Liver (tissue), 9 donors: ENCODE data around the gene APOF. TPM values are rescaled to one million over a fixed set of nuclear protein-coding genes. Genes with fewer than 3 reads are reported as not detected.

Experiments used
- DNase-seq: peaks from one replicate; pipeline ENCODE4 v3.0.0-alpha.2; 2017; ENCODE audit warnings: low spot score
- H3K27ac ChIP-seq, 2 donors: one replicate each; pipeline ENCODE4 v1.7.0; 2013; ENCODE audit warnings: inconsistent platforms in 2 of 2, low read length in 2 of 2, control low read depth in 1 of 2, low read depth in 1 of 2, mild to moderate bottlenecking in 1 of 2
- H3K27me3 ChIP-seq, 4 donors: one replicate each; pipeline versions ENCODE4 v1.6.1 to v1.7.0; 2013; ENCODE audit warnings: low read length in 3 of 4, inconsistent platforms in 1 of 4, mild to moderate bottlenecking in 1 of 4, moderate library complexity in 1 of 4; ENCODE audit not compliant: control insufficient read depth in 4 of 4, insufficient read depth in 4 of 4
- H3K36me3 ChIP-seq, 4 donors: one replicate each; pipeline versions ENCODE4 v1.6.1 to v1.7.0; 2013; ENCODE audit warnings: low read length in 3 of 4, mild to moderate bottlenecking in 3 of 4, low read depth in 1 of 4, moderate library complexity in 1 of 4; ENCODE audit not compliant: control insufficient read depth in 4 of 4, insufficient read depth in 3 of 4
- H3K4me1 ChIP-seq, 4 donors: one replicate each; pipeline versions ENCODE4 v1.6.1 to v1.7.0; 2013; ENCODE audit warnings: low read length in 3 of 4, mild to moderate bottlenecking in 3 of 4, moderate library complexity in 1 of 4; ENCODE audit not compliant: control insufficient read depth in 4 of 4, insufficient read depth in 4 of 4
- H3K4me3 ChIP-seq, 3 donors: one replicate each; pipeline versions ENCODE4 v1.6.1 to v1.7.0; 2013; ENCODE audit warnings: low read length in 3 of 3, control low read depth in 1 of 3, low read depth in 1 of 3, mild to moderate bottlenecking in 1 of 3
- H3K9ac ChIP-seq, 2 donors: one replicate each; pipeline ENCODE4 v1.7.0; 2013; ENCODE audit warnings: low read length in 2 of 2, mild to moderate bottlenecking in 2 of 2, moderate library complexity in 2 of 2, control low read depth in 1 of 2, low read depth in 1 of 2
- H3K9me3 ChIP-seq, 4 donors: one replicate each; pipeline versions ENCODE4 v1.6.1 to v1.7.0; 2013; ENCODE audit warnings: low read length in 3 of 4; ENCODE audit not compliant: control insufficient read depth in 4 of 4
- ATF3 ChIP-seq: IDR thresholded peaks from 2 replicates; pipeline ENCODE4 v1.6.1; 2016; ENCODE audit warnings: antibody characterized with exemption
- FOXA2 ChIP-seq: IDR thresholded peaks from 2 replicates; pipeline ENCODE4 v1.6.1; 2016; ENCODE audit warnings: antibody characterized with exemption
- GABPA ChIP-seq, 2 donors: IDR thresholded peaks in 1 of 2; conservative IDR thresholded peaks in 1 of 2; 2 replicates each; pipeline ENCODE4 v1.6.1; 2016; ENCODE audit warnings: antibody characterized with exemption in 2 of 2, mild to moderate bottlenecking in 1 of 2, moderate library complexity in 1 of 2
- HNF4A ChIP-seq, 2 donors: conservative IDR thresholded peaks; 2 replicates each; pipeline ENCODE4 v1.6.1; 2016; ENCODE audit warnings: antibody characterized with exemption in 2 of 2, mild to moderate bottlenecking in 2 of 2
- NR2F2 ChIP-seq: IDR thresholded peaks from 2 replicates; pipeline ENCODE4 v1.6.1; 2016; ENCODE audit warnings: antibody characterized with exemption
- RAD21 ChIP-seq, 2 donors: IDR thresholded peaks; 2 replicates each; pipeline ENCODE4 v1.6.1; 2016; ENCODE audit warnings: antibody characterized with exemption in 2 of 2, mild to moderate bottlenecking in 2 of 2
- REST ChIP-seq: IDR thresholded peaks from 2 replicates; pipeline ENCODE4 v1.6.1; 2016; ENCODE audit warnings: antibody characterized with exemption, mild to moderate bottlenecking
- RXRA ChIP-seq, 2 donors: IDR thresholded peaks; 2 replicates each; pipeline ENCODE4 v1.6.1; 2017 to 2018; ENCODE audit warnings: antibody characterized with exemption in 2 of 2, mild to moderate bottlenecking in 1 of 2
- SP1 ChIP-seq: IDR thresholded peaks from 2 replicates; pipeline ENCODE4 v1.6.1; 2018; ENCODE audit warnings: antibody characterized with exemption, mild to moderate bottlenecking
- YY1 ChIP-seq: IDR thresholded peaks from 2 replicates; pipeline ENCODE4 v1.6.1; 2016; ENCODE audit warnings: antibody characterized with exemption, mild to moderate bottlenecking
- ZBTB33 ChIP-seq: IDR thresholded peaks from 2 replicates; pipeline ENCODE4 v1.6.1; 2016; ENCODE audit warnings: antibody characterized with exemption
- WGBS: extraction: QIAGEN DNeasy Blood & Tissue Kit; methylation state at CpG from one replicate; pipeline ENCODE4 v1.1.7; 2013; 5-methylcytosine and 5-hydroxymethylcytosine counted together
- polyA plus RNA-seq, 2 donors: library from polyadenylated mRNA; stranded (reverse) in 1 of 2; unstranded in 1 of 2; fragments of 200-250 nt in 1 of 2; fragments of >200 nt in 1 of 2; fragmentation: Nextera tagmentation in 1 of 2; extraction: Ambion mirVana in 1 of 2; gene quantifications; one replicate each; pipeline versions ENCODE4 v1.2.1 to v1.2.3, GENCODE V29; 2013 to 2015
- total RNA-seq, 2 donors: library from RNA; depleted of rRNA; stranded (reverse); fragments of >200 nt; gene quantifications; one replicate each; pipeline ENCODE4 v1.2.3, GENCODE V29; 2014
- donor health status: healthy.
- donor health status: healthy.
- donor health status: healthy.
- donor health status: healthy.
- donor health status: healthy.

Gene APOF
- total and polyA plus RNA-seq, 4 donors, result 11.9 to 335 (median 156) TPM

- H3K4me3 ChIP-seq, result peak overlapping the region; percentile 79 to 96 (median 89)
- H3K9me3 ChIP-seq, result no peaks in the 10 kb centered on the region
- H3K27ac ChIP-seq, result peak overlapping the region; percentile 38 to 63
- peaks cover 8 to 27% (median 24%) of the 10 kb centered on the region in 4 donors for H3K4me1 ChIP-seq
- peaks cover 11 to 25% (median 23%) of the 10 kb centered on the region in 4 donors for H3K36me3 ChIP-seq
- 4% methylated on average over 1 of the region's 1 CpG for WGBS
- peak overlapping the region; percentile 82 to 93 for H3K9ac ChIP-seq
- H3K27me3 ChIP-seq, result no peaks in the 10 kb centered on the region
- no peak for DNase-seq
- TF ChIP-seq NR2F2 (no peak), HNF4A (conservative IDR thresholded peaks at IDR 0.05) (no peak), RAD21 (IDR thresholded peaks at IDR 0.05) (peak in 1 of 2 donors; percentile 10), ZBTB33 (no peak), REST (peak; percentile 16), YY1 (no peak)
Measured at GRCh38 chr12:56358836-56359532, 3.7 kb downstream of the APOF start.

- Histone ChIP-seq H3K4me3 (no peak overlapping the region), H3K27ac (no peak overlapping the region), H3K4me1 (peaks cover 0 to 6% (median 6%) of the 10 kb centered on the region in 4 donors), H3K9ac (no peak overlapping the region), H3K36me3 (peaks cover 25 to 83% (median 77%) of the 10 kb centered on the region in 4 donors), H3K27me3 (no peaks in the 10 kb centered on the region), H3K9me3 (no peaks in the 10 kb centered on the region)
- DNase-seq, result no peak
- WGBS, result 95% methylated on average over 2 of the region's 2 CpGs
- no peak for TF ChIP-seq YY1
- no peak for TF ChIP-seq ATF3
- TF ChIP-seq GABPA (IDR thresholded peaks at IDR 0.05 in 1 of 2, conservative IDR thresholded peaks at IDR 0.05 in 1 of 2), result no peak
- no peak for TF ChIP-seq RXRA (IDR thresholded peaks at IDR 0.05)
- TF ChIP-seq REST, result no peak
- TF ChIP-seq FOXA2, result no peak
- no peak for TF ChIP-seq SP1
Measured at GRCh38 chr12:56351325-56351724, 11.3 kb downstream of the APOF start.
